C4-2B (cell line): Measurements from ENCODE around the gene SAMMSON.

Experiments used
- ZFX ChIP-seq: fragments of 450-650 bp; IDR thresholded peaks from 2 replicates; pipeline ENCODE4 v1.6.1; 2017
- TF ChIP-seq, protein P1 (sequence below): fragments of 450-650 bp; conservative IDR thresholded peaks from 2 replicates; pipeline ENCODE4 v1.5.1; 2017; ENCODE audit warnings: mild to moderate bottlenecking

DNA sequence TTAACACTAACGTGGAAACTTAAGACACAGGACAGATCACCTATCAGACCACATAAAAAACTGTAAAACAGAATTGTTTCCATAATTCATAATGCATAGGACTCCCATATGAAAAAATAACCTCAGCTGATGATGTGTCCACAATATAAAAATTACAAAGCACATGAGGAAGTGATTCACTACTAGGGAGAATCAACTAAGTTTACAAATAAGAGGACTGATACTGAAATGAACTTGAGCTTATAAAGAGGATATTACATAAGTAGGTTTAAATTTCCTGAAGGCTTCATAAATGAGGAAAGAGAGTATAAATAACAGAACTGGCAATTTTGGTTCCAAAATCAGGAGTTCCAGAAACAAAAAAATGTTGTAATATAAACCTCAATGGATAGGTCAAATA is 111.9 kb downstream of the SAMMSON start:
- TF ChIP-seq, protein P1, sequence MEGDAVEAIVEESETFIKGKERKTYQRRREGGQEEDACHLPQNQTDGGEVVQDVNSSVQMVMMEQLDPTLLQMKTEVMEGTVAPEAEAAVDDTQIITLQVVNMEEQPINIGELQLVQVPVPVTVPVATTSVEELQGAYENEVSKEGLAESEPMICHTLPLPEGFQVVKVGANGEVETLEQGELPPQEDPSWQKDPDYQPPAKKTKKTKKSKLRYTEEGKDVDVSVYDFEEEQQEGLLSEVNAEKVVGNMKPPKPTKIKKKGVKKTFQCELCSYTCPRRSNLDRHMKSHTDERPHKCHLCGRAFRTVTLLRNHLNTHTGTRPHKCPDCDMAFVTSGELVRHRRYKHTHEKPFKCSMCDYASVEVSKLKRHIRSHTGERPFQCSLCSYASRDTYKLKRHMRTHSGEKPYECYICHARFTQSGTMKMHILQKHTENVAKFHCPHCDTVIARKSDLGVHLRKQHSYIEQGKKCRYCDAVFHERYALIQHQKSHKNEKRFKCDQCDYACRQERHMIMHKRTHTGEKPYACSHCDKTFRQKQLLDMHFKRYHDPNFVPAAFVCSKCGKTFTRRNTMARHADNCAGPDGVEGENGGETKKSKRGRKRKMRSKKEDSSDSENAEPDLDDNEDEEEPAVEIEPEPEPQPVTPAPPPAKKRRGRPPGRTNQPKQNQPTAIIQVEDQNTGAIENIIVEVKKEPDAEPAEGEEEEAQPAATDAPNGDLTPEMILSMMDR, result no peak
- no peak for TF ChIP-seq ZFX
